GM11168 (cell line): ENCODE data around the gene LIX1.
"Not testable (repeated sequence)": the region's sequence is repeated elsewhere in the genome, so short reads cannot be mapped to it uniquely, and the experiment has no call there.

ENCODE experiments used
- in situ Hi-C: fragments of 300-500 bp; cut with MboI; formaldehyde crosslinking; loops from one replicate; pipeline ENCODE4 v1.12.0; 2022; ENCODE audit warnings: low sequenced_read_pairs; ENCODE audit not compliant: unreplicated experiment

LIX1 gene

DNA sequence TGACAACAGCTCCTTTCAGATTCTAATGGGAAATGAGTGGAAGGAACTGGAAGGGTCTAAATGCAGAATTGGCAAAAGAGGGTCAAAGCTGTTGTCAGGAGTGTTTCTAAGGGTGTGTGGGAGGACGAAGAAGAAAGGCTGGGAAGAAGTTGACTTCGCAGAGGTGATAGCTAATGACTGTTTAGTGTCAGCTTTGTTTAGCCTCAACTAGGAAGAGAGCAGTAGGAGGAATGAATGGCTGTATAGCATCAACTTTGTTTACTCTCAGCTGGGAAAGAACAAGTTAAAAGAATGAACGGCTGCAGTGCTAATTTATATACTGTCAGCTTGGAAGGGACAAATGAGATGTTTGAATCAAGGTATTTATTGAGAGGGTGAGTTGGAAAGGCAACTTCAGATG lies 5.9 kb upstream of the LIX1 start:
- in situ Hi-C loops, result no loop called here

GRCh38 chr5:97143704-97144103 lies 1.3 kb upstream of the LIX1 start:
- in situ Hi-C loops, result no loop called here

- in situ Hi-C loops, result no loop called here
These were observed 872 bp downstream of the LIX1 start for GRCh38 chr5:97141539-97141938.

DNA sequence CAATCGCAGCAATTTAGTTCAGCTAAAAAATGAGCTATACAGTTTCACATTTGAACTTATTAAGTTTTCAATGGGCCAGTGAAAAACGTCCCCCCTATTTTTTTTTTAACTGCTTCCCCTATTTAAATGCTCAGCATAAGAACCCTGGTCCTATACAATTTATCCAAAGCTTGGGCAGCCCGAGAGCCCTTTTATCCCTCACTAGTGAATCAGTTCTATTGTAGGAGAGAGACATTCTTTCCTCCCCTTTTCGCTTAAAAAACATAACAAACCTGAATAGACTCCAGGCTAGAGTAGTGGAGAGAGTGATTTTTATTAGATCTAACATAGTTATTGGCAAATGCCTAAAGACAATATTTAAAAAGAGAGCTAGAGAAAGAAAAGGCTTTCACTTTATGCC lies 1.4 kb downstream of the LIX1 start:
- in situ Hi-C loops, result no loop called here

DNA sequence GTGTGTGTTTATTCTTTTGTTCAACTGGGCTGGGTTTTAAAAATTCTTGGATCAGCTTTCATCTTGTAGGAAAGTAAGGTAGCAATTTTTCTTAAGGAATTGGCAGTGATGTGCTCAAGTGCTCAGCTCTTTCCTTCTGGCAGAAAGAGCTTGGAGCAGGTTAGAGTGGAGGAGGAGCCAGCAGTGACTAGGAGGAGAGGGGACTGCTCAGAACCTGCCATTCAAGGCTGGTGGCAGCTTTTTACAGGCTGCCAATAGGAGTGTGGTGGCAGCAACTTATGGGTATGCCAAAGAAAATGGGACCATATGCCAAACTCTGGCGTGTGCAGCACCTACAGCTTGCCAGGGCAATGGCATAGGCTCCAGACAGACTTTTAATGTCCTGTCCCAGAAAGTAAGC lies 2.2 kb downstream of the LIX1 start:
- in situ Hi-C loops, result not testable (repeated sequence)

- in situ Hi-C loops, result loop anchor here (10.0 kb wide), 1 partner anchor 372 kb away; no protein-coding TSS in a partner anchor
These were observed 5.9 kb downstream of the LIX1 start for GRCh38 chr5:97136475-97136874.

GRCh38 chr5:97135868-97136267 lies 6.5 kb downstream of the LIX1 start:
- in situ Hi-C loops, result loop anchor here (10.0 kb wide), 1 partner anchor 371 kb away; no protein-coding TSS in a partner anchor

DNA sequence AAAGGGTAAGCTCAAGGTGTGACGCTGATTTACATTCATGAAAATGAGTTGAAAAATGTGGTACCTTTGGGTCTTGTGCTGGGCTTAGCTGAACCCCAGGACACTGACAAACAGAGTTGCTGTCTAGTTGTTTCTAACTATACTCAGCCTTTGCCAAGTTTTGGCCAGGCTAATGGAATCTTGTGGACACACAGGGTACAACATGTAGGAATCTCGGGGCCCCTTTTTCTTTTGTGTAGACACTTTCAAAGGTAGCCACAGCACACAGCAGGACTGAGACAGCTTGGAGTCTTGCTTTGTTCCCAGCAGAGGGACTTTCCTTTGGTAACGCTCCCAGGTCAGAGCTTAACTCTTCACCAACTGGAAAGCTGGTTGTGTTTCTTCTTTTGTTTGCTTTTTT lies 7.8 kb downstream of the LIX1 start:
- in situ Hi-C loops, result loop anchor here (10.0 kb wide), 1 partner anchor 370 kb away; no protein-coding TSS in a partner anchor

DNA sequence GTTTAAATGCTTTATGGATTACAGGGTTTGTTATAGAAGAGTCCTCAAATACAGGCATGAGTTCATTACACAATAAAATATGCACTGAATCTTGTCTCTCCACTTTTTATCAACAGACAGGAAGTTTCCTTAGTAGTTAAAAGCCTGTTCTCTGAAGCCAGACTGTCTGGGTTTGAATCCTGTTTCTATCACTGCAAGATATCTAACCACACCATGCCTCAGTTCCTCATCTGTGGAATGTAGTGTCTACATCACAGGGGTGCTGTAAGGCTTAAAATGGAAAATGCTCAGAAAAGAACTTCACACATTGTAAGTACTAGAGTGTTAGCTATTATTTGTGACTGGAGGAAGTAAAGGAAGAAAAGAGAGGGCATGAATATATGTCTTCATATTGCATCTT lies 9.3 kb downstream of the LIX1 start:
- in situ Hi-C loops, result loop anchor here (10.0 kb wide), 1 partner anchor 368 kb away; no protein-coding TSS in a partner anchor

DNA sequence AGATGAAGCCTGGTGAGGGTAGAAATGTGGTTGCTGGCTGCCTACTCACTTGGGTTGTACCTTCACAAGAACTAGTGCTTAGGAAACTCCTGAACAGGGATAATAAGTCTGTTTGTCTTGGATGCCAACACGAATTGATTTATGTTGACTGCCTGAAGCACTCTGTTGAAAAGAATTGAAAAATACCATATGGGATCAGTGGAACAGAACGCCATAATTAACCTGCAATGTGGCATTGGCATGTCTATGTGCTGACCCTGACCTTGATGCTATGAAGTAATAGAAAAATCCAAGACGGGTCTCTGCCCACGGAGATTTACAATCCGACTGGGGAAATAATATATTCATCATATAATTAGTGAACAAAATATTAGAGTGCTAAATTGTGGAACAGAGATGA lies 10.5 kb downstream of the LIX1 start:
- in situ Hi-C loops, result loop anchor here (10.0 kb wide), 1 partner anchor 367 kb away; no protein-coding TSS in a partner anchor

- in situ Hi-C loops, result loop anchor here (10.0 kb wide), 1 partner anchor 366 kb away; no protein-coding TSS in a partner anchor
These were observed 11.2 kb downstream of the LIX1 start for GRCh38 chr5:97131139-97131710.

DNA sequence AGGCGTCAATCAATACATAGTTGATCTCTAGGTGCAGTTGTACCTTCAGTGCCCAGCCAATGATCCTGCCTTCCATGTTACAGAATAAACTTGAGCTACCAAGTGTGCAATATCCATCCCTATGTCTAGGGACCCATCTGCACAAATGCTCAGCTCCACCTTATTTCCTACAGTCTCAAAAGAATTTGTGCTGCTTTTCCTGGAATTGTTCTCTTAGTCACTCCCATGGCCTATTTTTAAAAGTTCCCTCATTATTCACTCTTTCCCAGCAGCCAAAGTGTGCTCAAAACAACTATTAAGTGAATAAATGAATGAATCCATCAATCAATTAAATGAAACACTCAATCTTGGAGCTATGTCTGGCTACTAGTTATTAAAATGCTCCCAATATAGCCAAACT lies 14.7 kb downstream of the LIX1 start:
- in situ Hi-C loops, result no loop called here

DNA sequence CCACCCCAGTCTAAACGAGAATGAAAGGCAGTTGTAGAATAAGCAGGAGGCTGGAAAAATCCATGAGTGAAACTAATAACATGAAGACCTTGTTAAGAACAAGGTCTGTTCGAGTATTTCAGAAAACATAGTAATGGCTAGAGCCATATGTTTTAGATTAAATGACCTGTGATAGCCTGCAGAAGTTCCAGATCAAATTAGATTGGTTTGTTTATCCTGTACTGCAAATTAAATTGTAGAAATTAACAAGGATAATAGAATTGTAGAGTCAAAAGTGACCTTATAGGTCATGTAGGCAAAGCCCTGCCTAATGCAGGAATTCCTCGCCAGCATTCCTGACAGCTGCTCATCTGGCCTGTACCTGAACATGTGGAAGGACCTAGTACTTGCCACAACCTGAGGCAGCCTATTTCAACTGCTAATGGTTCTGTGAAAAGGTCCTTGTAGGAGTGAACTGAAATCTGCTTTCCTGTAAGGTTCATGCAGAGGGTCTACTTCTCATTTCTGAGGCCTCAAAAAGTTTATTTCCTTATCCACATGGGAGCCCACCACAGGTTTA lies 17.2 kb downstream of the LIX1 start:
- in situ Hi-C loops, result no loop called here

DNA sequence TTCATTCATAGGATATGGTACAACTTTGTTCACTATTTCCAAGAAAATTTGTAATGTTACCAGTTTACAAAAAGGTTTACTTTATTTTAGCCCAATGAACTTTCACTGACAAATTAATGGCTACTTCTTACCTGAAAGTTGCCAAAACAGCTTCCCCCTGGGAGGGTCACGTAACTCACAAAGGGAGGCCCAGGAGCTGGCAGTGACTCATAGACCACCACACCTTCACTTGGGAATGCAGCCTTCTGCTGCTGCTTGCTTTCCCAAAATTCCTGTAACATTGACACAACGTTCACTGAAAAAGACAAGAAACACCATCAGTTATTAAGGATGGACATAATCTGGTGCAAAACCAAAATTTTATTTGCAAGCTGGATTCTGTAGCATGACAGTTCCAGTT lies 18.1 kb downstream of the LIX1 start:
- in situ Hi-C loops, result no loop called here

DNA sequence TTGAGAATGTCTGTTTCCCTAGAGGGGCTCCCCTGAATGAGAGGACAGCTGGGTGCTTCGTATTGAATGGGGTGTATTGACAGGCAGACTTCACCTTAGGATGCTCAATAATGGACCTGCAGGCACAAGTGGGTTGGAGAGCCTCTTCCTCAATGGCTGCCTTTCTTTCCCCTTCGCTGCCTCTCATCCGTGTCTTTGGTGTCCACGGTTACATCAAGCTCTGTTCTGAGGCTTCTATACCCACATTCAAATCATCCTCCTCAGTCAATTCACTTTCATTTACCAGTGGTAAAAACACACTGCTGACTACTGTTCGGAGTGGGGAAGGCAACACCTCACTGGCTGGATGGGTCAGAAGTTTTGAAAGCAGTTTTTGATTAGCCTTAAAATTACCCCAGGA lies 20.6 kb downstream of the LIX1 start:
- in situ Hi-C loops, result no loop called here

GRCh38 chr5:97120195-97120594 lies 22.2 kb downstream of the LIX1 start:
- in situ Hi-C loops, result no loop called here

DNA sequence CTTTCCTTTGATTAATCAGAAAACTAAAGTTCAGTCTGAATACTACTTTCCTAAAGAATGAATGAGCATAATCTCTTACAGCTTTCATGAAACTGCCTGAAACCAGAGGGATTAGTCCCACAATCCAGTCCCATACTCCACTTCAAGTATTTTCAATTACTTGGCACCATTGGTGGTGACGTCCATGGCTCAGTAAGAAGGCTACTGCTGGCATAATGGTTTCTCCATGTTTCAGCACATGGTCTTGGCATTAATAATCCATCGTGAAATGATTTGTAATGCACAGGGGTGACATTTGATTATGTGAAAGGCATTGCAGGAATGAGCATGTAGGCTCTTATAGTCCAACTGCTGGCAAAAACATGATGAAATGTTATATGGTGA lies 23.4 kb downstream of the LIX1 start:
- in situ Hi-C loops, result no loop called here

GRCh38 chr5:97118261-97119006 lies 24.0 kb downstream of the LIX1 start:
- in situ Hi-C loops, result no loop called here

GRCh38 chr5:97115932-97116331 lies 26.5 kb downstream of the LIX1 start:
- in situ Hi-C loops, result no loop called here

DNA sequence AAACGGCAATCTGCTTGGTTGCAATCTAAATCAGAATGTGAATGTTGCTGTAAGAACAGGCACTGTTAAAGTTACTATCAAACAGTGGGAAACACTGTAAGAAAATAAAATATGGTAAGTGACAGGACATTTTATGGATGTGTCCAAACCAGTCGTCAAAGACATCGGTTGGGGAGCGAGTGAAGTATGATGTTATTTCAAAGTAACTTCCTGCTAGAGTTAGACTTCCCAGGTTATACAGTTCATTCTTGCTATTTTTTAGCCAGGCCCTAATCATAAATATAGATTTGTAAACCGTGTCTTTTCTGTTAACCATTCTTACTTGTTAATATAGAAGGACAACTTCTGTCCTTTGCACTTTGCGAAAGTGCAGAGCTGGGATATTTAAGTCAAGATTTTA lies 30.2 kb downstream of the LIX1 start:
- in situ Hi-C loops, result no loop called here

DNA sequence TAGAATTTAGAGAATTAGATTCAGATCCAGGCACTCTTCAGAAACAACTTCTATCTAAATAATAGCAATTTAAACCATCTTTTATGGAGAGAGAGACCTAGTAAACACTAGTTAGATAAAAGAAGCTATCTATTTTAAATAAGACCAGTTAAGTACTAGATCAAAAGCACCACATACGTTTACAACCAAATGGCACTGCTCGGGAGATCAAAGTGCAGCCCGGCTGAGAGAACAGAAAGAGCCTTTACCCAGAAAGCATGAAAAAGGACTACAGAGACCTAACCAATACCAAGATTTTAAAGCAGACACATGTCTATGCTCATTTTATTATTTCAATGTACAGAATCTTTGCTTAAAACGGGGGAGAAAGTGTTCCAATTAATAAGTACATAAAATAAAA lies 30.8 kb downstream of the LIX1 start:
- in situ Hi-C loops, result no loop called here

DNA sequence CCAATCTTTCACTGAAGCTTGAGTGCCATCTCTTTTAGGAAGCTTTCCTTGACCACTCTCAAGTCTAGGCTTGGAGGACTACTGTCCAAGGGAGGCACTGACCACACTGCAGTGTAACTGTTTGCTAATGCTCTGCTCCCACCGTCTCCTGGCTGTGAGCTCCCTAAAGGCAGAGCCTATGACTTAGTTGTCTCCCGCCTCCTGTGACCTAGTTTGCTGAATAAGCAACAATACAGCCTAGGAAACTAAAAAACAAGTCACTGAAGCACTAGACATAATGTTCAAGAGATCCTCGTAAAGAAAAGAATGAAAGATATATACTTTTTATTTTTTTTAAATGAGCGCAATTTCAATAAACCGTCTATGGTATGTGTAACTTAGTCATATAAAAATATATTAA lies 31.4 kb downstream of the LIX1 start:
- in situ Hi-C loops, result no loop called here
